IPS-NIHi7 (cell line): ENCODE data around the gene BRSK2.
A peak's percentile ranks its signal among the peaks of the same experiment; 100 is the strongest.
"Not testable (repeated sequence)": the region's sequence is repeated elsewhere in the genome, so short reads cannot be mapped to it uniquely, and the experiment has no call there.

Experiments used
- DNase-seq: peaks from one replicate; pipeline ENCODE4 v3.0.0; 2012; ENCODE audit warnings: mixed read lengths; ENCODE audit errors: extremely low spot score

BRSK2 gene

GRCh38 chr11:1409108-1409851, 19.5 kb downstream of the BRSK2 start:
- DNase-seq: no peak

DNA sequence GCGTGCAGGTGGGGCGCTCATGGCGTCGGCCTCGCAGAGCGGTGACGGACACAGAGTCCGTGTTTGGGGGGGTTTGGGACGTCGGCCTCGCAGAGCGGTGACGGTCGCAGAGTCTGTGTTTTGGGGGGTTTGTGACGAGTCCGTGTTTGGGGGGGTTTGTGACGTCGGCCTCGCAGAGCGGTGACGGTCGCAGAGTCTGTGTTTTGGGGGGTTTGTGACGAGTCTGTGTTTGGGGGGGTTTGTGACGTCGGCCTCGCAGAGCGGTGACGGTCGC, 20.1 kb downstream of the BRSK2 start:
- DNase-seq: not testable (repeated sequence)

DNA sequence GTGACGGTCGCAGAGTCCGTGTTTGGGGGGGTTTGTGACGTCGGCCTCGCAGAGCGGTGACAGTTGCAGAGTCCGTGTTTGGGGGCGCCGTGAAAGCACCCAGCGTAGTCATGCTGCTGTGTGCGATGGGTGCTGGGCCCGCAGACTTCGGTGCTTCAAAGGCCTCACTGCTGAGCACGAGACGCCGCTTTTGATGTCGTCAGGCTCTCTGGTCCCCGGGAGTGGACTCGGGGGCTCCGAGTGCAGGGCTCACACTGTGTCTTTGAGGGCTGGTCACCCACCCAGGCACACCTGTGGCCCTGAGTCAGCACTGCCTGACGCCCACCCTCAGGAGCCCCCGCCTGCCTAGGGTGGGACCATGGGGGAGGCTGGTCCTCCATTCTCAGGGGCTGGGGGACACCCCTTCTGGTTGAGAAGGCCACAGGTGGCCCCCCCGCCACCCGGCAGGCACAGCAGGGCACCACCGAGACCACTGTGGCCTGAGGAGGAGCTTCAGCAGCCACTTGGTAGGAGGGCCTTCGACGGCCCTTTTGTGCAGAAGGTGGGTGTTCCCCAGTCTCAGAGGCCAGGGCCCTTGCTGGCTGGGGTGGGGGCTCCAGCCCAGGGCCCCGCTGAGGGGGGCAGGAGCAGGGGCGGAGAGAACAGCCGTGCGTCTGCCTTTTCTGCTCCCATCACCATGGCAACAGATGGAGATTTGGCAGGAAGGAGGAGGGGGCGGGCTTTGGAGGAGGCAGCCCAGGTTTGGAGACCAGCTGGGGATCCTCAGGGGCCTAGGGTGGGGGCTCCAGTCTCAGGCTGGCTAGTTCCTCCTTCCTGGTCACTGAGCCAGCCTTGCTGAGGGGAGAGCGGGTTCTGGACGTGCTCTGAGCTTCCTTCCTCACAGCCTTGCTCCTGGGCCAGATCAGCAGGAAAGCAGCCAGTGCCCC, 20.9 kb downstream of the BRSK2 start:
- peak; percentile 24 for DNase-seq

DNA sequence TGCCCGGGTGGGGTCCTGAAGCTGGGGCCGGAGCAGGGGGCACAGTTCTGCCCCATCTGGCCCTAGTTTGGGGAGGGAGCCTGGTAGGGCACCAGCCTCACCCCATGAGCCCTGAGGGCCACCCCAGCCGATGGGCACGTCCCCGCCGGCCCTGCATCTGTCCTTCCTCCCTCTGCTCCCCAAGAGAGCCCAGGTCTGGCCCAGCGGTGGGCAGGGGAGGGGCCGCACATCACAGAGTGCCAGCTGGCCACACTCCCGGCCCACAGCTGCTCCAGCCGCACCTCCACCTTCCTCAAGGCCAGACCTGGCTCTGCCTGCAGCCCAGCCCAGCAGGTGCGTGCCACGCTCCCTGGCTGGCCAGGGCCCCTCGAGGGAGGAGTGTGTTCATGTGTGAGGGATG, 21.6 kb downstream of the BRSK2 start:
- no peak for DNase-seq

GRCh38 chr11:1411739-1412138, 22.0 kb downstream of the BRSK2 start:
- not testable (repeated sequence) for DNase-seq

DNA sequence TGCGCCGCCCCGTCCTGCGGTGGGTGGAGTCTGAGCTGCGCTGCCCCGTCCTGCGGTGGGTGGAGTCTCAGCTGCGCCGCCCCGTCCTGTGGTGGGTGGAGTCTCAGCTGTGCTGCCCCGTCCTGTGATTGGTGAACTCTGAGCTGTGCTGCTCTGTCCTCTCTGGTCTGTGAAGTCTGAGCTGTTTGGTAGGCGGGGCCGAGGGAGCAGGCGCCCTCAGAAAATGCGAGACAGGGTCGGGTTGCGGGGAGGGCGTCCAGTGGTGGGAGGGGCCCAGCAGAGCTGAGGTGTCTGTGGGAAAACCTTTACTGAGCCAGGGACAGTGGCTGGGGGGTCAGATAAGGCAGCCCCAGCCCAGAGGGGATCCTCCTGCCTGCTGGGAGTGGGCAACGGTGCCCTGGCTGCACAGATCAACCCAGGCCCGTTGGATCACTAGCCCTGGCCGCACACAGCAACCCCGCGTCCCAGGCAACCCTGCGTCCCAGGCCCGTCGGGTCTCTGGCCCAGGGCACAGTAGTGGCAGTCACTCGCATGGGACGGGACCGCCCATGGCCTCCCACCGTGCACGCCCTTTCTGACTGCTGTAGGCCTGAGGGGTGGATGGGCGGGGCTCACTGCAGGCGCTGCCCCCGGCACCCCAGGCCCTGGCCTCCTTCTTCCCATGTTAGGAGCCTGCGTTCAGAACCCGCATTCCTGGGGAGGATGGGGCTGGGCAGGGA, 22.8 kb downstream of the BRSK2 start:
- DNase-seq: no peak

DNA sequence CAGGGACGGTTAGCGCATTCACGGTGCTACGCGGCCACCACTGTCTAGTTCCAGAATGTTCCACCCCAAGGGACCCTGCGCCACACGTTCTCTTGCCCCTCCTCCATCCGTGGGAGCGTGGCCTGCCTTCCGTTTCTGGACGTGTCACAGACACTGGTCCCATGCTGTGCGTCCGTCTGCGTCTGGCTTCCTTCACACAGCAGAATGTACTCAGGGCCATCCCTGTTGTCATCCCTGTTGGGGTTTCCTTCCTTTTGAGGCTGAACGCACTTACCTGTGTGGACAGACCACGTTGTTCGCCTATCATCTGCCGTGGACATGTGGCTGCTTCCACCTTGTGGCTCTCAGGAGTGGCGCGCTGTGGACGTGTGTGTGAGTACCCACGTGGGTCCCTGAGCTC, 24.9 kb downstream of the BRSK2 start:
- no peak for DNase-seq

DNA sequence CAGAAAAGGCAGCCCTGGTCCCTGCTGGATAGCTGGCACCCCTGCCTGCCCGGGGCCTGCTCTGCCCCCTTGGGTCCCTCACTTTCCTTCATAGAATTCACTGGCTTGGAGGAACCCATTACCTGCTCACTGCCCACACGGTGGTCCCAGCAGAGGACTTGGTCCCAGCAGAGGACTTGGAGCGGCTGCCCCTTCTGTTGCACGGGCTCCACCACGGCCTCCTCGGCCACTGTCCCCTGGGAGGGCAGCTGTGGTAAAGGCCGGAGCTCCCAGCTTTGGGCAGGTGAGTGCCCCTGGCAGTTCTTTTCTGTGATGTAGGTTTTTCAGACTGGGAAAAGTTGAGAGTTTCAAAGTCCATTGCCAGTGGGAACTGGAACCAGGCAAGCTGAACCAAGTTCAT, 25.9 kb downstream of the BRSK2 start:
- no peak for DNase-seq

DNA sequence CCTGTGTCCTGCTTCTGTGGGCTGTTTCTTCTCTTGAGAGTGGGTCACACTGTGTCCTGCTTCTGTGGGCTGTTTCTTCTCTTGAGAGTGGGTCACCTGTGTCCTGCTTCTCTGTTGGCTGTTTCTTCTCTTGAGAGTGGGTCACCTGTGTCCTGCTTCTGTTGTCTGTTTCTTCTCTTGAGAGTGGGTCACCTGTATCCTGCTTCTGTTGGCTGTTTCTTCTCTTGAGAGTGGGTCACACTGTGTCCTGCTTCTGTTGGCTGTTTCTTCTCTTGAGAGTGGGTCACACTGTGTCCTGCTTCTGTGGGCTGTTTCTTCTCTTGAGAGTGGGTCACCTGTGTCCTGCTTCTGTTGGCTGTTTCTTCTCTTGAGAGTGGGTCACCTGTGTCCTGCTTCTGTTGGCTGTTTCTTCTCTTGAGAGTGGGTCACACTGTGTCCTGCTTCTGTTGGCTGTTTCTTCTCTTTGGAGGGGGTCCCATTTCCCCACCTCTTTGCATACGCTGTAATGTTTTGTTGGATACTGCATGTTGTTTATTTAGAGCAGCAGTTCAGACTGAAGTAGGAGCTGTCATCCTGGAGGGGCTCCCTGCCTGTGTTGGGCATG, 28.6 kb downstream of the BRSK2 start:
- DNase-seq: not testable (repeated sequence)

DNA sequence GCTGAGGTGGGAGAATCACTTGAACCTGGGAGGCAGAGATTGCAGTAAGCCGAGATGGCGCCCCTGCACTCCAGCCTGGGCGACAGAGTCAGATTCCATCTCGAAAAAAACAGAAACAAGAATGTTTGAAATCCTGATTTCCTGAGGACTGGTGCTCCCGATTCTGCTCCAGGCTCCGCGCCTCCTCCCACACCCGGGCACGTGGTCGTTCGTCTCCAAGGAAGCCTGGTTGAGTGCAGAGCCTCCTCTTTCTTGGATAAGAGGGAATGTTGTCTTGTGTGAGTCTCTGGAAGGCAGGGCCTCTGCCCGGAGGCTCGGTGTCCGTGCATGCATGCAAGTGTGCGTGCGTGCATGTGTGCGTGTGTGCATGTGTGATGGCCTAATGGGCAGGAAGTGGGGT, 30.1 kb downstream of the BRSK2 start:
- DNase-seq: no peak

DNA sequence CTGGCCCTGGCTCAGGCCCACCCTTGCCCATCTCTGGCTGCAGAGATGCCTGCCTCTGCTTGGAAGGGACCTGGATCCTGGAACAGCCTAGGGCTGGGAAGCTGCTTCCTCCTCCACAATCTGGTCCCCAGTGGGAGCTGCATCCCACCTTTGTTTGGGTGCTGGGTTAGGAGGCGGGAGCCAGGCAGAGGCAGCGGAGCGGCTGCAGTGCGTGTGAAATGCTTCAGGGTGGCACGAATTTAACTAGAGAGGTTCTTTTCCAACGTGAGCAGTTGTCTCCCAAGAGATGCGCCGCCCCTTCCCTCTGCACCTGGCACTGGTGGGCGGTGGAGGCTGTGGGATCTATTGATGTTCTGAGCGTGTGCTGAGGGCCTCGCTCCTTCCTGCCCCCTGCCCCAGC, 31.6 kb downstream of the BRSK2 start:
- DNase-seq: no peak

DNA sequence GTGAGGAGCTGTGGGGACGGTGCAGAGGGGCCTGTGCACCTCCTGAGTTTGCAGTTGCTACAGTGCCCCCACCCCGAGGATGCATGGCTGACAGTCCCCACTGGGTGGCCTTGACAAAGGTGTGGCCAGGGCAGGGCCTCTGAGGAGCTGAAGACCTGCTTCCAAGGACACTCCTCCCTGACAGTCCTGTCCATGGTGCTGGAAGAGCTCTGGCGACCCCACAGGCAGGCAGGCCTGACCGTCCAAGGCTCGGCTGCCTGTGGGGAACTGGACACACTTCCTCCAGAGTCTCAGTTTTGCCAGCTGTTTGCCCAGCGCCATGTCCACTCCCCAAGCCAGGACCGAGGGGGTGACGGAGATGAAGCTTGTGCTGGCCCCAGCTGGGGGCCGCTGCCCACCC, 32.7 kb downstream of the BRSK2 start:
- DNase-seq: peak; percentile 71

GRCh38 chr11:1422981-1423380, 33.2 kb downstream of the BRSK2 start:
- no peak for DNase-seq

GRCh38 chr11:1423406-1423805, 33.7 kb downstream of the BRSK2 start:
- DNase-seq: not testable (repeated sequence)

- DNase-seq: no peak
These were observed 35.3 kb downstream of the BRSK2 start for GRCh38 chr11:1425006-1425405.

GRCh38 chr11:1425439-1425838, 35.7 kb downstream of the BRSK2 start:
- no peak for DNase-seq

DNA sequence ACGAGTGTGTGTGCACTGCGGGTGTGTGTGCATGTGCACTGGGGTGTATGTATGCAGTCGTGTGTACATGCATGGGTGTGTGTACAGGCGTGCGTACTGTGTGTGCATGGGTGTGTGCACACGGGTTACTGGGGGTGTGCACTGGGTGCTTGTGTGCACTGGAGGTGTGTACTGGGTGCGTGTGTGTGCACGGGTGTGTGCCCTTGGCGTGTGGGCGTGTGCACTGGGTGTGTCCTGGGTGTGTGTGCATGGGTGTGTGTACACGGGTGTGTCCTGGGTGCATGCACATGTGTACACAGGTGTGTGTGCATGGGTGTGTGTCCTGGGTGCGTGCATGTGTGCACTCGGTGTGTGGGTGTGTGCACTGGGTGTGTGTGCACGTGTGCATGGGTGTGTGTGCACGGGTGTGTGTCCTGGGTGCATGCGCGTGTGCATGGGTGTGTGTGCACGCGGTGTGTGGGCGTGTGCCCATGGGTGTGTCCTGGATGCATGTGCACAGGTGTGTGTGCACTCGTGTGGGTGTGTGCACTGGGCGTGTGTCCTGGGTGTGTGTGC, 39.1 kb downstream of the BRSK2 start:
- no peak for DNase-seq

DNA sequence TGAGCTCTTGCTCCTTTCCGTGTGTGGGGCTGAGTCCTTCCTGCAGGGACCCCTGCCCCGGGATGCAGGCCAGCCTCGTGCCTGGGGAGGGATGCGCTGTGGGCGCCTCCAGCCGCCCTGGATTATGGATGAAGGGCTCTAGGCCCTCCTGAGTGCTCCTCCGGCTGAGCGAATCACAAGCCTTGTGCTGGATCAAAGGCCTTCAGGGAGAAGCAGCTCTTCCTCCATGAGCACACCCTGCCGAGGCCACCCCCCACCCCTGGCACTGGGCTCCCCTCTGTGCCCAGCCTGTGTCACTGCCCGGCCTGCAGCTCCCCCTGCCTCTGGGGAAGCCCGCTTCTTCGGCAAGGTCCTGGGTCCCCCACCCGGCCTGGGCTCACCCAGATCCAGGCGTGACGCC, 43.8 kb downstream of the BRSK2 start:
- no peak for DNase-seq

- no peak for DNase-seq
These were observed 44.4 kb downstream of the BRSK2 start for GRCh38 chr11:1433977-1434640.

DNA sequence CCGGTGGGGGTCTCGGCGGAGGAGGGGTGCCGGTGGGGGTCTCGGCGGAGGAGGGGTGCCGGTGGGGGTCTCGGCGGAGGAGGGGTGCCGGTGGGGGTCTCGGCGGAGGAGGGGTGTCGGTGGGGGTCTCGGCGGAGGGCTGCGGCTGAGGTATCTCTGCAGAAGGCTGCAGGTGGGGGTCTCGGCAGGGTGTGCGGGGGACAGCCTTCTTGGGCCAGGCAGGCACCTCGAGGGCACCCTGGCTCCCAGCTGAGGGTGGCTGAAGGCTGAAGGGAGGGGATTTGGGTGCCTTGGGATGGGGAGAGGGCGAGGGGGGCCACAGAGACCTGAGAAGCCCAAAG, 45.7 kb downstream of the BRSK2 start:
- DNase-seq: not testable (repeated sequence)

GRCh38 chr11:1435820-1436467, 46.2 kb downstream of the BRSK2 start:
- peak; percentile 82 for DNase-seq
